Right atrium auricular region (tissue), 2 donors: ENCODE results near the gene PPP1R9B. TPM values are rescaled to one million over a fixed set of nuclear protein-coding genes. Genes with fewer than 3 reads are reported as not detected.

Source experiments
- DNase-seq: peaks from one replicate; pipeline ENCODE4 v3.0.0-alpha.2; 2019; ENCODE audit warnings: low spot score
- H3K27ac ChIP-seq, 2 donors: fragments of 200-600 bp; sonication (generic); 1 replicate in 1 of 2; 2 replicates in 1 of 2; pipeline ENCODE4 v1.5.1; 2016 to 2019
- H3K27me3 ChIP-seq, 2 donors: fragments of 200-600 bp; sonication (generic); one replicate each; pipeline versions ENCODE4 v1.5.1 to v1.6.0; 2017 to 2019
- H3K36me3 ChIP-seq: fragments of 200-600 bp; sonication (generic); one replicate; pipeline ENCODE4 v1.5.1; 2016
- H3K4me1 ChIP-seq, 2 donors: fragments of 200-600 bp; sonication (generic); one replicate each; pipeline versions ENCODE4 v1.5.1 to v1.6.0; 2017 to 2019
- H3K4me3 ChIP-seq, 2 donors: fragments of 200-600 bp; sonication (generic); 1 replicate in 1 of 2; 2 replicates in 1 of 2; pipeline ENCODE4 v1.5.1; 2017 to 2019; ENCODE audit warnings: mild to moderate bottlenecking in 1 of 2, moderate library complexity in 1 of 2
- H3K9me3 ChIP-seq, 2 donors: fragments of 200-600 bp; sonication (generic); one replicate each; pipeline ENCODE4 v1.5.1; 2019
- CTCF ChIP-seq, 2 donors: fragments of 200-600 bp; sonication (generic); IDR thresholded peaks; one replicate each; pipeline ENCODE4 v1.5.1; 2019; ENCODE audit warnings: antibody characterized with exemption in 2 of 2
- total RNA-seq, 2 donors: library from RNA; depleted of rRNA; stranded (reverse); fragments of >200 nt; gene quantifications; one replicate each; pipeline ENCODE4 v1.1.0, GENCODE V29; 2016

The PPP1R9B gene
- total RNA-seq, 2 donors from 2014 or later, result 16.9 to 24.2 TPM

- no peak for DNase-seq
- Histone ChIP-seq H3K27me3 (no peaks in the 10 kb centered on the region), H3K4me1 (no peaks in the 10 kb centered on the region)
These were observed 38.6 kb upstream of the PPP1R9B start for GRCh38 chr17:50188921-50189549.

GRCh38 chr17:50188531-50188920, 38.0 kb upstream of the PPP1R9B start:
- Histone ChIP-seq H3K36me3 (peaks cover 50% of the 10 kb centered on the region), H3K27me3 (no peaks in the 10 kb centered on the region), H3K27ac (no peak overlapping the region), H3K4me3 (no peak overlapping the region), H3K4me1 (no peaks in the 10 kb centered on the region), H3K9me3 (no peaks in the 10 kb centered on the region)
- TF ChIP-seq CTCF (IDR thresholded peaks at IDR 0.05), result no peak
- DNase-seq, result no peak

More at GRCh38 chr17:50188921-50189549, 38.6 kb upstream of the PPP1R9B start:
- Histone ChIP-seq H3K27ac (no peak overlapping the region), H3K9me3 (no peaks in the 10 kb centered on the region), H3K4me3 (no peak overlapping the region), H3K36me3 (peaks cover 55% of the 10 kb centered on the region)
- no peak for TF ChIP-seq CTCF (IDR thresholded peaks at IDR 0.05)

GRCh38 chr17:50187751-50188530, 37.5 kb upstream of the PPP1R9B start:
- Histone ChIP-seq H3K27me3 (no peaks in the 10 kb centered on the region), H3K4me3 (no peak overlapping the region), H3K36me3 (peaks cover 48% of the 10 kb centered on the region), H3K9me3 (no peaks in the 10 kb centered on the region), H3K27ac (no peak overlapping the region), H3K4me1 (no peaks in the 10 kb centered on the region)
- TF ChIP-seq CTCF (IDR thresholded peaks at IDR 0.05), result no peak
- DNase-seq, result no peak

GRCh38 chr17:50187394-50187725, 36.9 kb upstream of the PPP1R9B start:
- DNase-seq, result no peak
- Histone ChIP-seq H3K27me3 (no peaks in the 10 kb centered on the region), H3K4me1 (no peaks in the 10 kb centered on the region), H3K27ac (no peak overlapping the region), H3K36me3 (peaks cover 42% of the 10 kb centered on the region), H3K4me3 (no peak overlapping the region), H3K9me3 (no peaks in the 10 kb centered on the region)
- TF ChIP-seq CTCF (IDR thresholded peaks at IDR 0.05), result no peak

GRCh38 chr17:50186661-50187393, 36.4 kb upstream of the PPP1R9B start:
- no peak for DNase-seq
- H3K27me3 ChIP-seq, result no peaks in the 10 kb centered on the region
- H3K4me3 ChIP-seq, result no peak overlapping the region
- peaks cover 37% of the 10 kb centered on the region for H3K36me3 ChIP-seq
- no peak for TF ChIP-seq CTCF (IDR thresholded peaks at IDR 0.05)
- H3K27ac ChIP-seq, result no peak overlapping the region
- H3K4me1 ChIP-seq, result no peaks in the 10 kb centered on the region
- no peaks in the 10 kb centered on the region for H3K9me3 ChIP-seq
